Activated B cell treated with CpG ODN at 0.5 μM for 24 hours (primary cell): ENCODE data around the gene PPM1A. TPM values are rescaled to one million over a fixed set of nuclear protein-coding genes. Genes with fewer than 3 reads are reported as not detected.

Experiments used
- ATAC-seq: fragments of 200-7000 bp; cut with Tn5 transposase; one replicate; pipeline ENCODE4 v1.10.0; 2021; ENCODE audit warnings: low read depth, mild to moderate bottlenecking, moderate library complexity
- CTCF ChIA-PET: fragments of 350-600 bp; sonication (Branson Sonifier 250); formaldehyde crosslinking; loops from one replicate; lab custom pipeline; 2021; ENCODE audit warnings: antibody characterized with exemption; lab: Charles Lee
- POLR2A ChIA-PET: fragments of 350-600 bp; sonication (Branson Sonifier 250); formaldehyde crosslinking; loops from one replicate; lab custom pipeline; 2021; ENCODE audit warnings: antibody characterized with exemption; lab: Charles Lee
- DNase-seq: peaks from one replicate; pipeline ENCODE4 v3.0.0; 2022
- H3K27ac Mint-ChIP-seq: one replicate; pipeline ENCODE4 v1.8.0; 2020; ENCODE audit warnings: mixed read lengths
- H3K27me3 Mint-ChIP-seq: one replicate; pipeline ENCODE4 v1.8.0; 2021; ENCODE audit warnings: mixed read lengths
- H3K36me3 Mint-ChIP-seq: one replicate; pipeline ENCODE4 v1.8.0; 2021; ENCODE audit warnings: low read depth, mixed read lengths
- H3K4me1 Mint-ChIP-seq: one replicate; pipeline ENCODE4 v1.8.0; 2021; ENCODE audit warnings: mixed read lengths
- H3K4me3 Mint-ChIP-seq: one replicate; pipeline ENCODE4 v1.8.0; 2020; ENCODE audit warnings: mild to moderate bottlenecking, mixed read lengths
- H3K9me3 Mint-ChIP-seq: one replicate; pipeline ENCODE4 v1.8.0; 2020; ENCODE audit warnings: mixed read lengths
- intact Hi-C: fragments of 100-400 bp; cut with micrococcal nuclease; formaldehyde crosslinking; loops from one replicate; pipeline ENCODE4 v1.15.1; 2024
- total RNA-seq: library from RNA; stranded (reverse); gene quantifications from 2 replicates; pipeline ENCODE4 v1.2.3, GENCODE V29; 2022
- TF ChIP-seq, protein P1 (sequence below): fragments of 200-600 bp; IDR thresholded peaks from one replicate; pipeline ENCODE4 v1.8.0; 2022; ENCODE audit warnings: antibody characterized with exemption, mild to moderate bottlenecking

The PPM1A gene
- total RNA-seq, 1 donor from 2014 or later = 47.5 TPM

DNA sequence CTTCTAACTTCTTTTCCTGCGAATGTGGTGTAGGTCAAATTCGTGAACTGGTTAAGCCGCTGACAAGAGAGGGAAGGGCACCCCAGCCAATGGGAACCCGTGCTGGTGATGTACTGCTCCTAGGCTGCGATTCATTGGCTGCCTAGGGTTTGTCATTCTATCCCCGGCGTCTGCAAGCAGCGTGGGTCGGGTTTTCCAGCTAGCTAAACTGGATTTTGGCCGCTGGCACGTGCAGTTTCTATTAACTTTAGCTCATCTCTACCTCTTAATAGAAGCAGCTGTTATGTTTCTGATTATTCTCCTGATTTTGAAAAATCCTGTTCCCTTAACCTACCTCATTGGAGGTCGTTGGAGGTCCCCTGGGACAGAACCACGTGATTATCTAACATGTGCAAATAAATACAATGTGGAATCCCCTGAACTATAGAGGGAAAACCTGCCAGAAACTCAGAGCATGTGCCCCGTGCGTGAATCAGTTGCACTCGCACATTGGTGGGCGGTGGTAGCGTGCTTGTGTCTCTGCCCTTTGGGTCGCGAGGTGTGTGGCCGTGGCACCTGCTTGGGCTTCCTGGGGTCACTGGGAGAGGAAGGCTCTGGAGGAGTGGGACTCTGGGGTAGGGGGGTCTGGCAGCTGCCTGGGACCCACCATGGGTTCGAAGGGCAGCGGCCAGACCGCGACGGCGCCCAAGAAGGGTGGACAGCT, 876 bp upstream of the PPM1A start:
- intact Hi-C loops = loop anchor here (1.0 to 2.0 kb wide), 12 partner anchors 35 to 1949 kb away; partner anchors contain the start of genes ARID4A, DAAM1, DHRS7 and MNAT1
- ChIA-PET POLR2A (interaction anchor here (0.6 to 3.1 kb wide), 27 partner anchors 19 to 1950 kb away, joined by 3 to 57 read pairs (median 7); partner anchors contain the start of genes ARID4A, DHRS7, JKAMP and KIAA0586), CTCF (interaction anchor here (1.0 to 2.0 kb wide), 3 partner anchors 18 to 83 kb away, joined by 4 to 6 read pairs (median 4); no protein-coding TSS in a partner anchor)
- Mint-ChIP-seq H3K27me3 (peaks cover 2% of the 10 kb centered on the region), H3K27ac (peak overlapping the region; percentile 100), H3K4me3 (peak overlapping the region; percentile 99), H3K9me3 (no peaks in the 10 kb centered on the region), H3K36me3 (peaks cover 9% of the 10 kb centered on the region), H3K4me1 (peaks cover 53% of the 10 kb centered on the region)
- TF ChIP-seq, protein P1, sequence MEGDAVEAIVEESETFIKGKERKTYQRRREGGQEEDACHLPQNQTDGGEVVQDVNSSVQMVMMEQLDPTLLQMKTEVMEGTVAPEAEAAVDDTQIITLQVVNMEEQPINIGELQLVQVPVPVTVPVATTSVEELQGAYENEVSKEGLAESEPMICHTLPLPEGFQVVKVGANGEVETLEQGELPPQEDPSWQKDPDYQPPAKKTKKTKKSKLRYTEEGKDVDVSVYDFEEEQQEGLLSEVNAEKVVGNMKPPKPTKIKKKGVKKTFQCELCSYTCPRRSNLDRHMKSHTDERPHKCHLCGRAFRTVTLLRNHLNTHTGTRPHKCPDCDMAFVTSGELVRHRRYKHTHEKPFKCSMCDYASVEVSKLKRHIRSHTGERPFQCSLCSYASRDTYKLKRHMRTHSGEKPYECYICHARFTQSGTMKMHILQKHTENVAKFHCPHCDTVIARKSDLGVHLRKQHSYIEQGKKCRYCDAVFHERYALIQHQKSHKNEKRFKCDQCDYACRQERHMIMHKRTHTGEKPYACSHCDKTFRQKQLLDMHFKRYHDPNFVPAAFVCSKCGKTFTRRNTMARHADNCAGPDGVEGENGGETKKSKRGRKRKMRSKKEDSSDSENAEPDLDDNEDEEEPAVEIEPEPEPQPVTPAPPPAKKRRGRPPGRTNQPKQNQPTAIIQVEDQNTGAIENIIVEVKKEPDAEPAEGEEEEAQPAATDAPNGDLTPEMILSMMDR = no peak
- DNase-seq = peak; percentile 59
- ATAC-seq = peak; percentile 64

DNA sequence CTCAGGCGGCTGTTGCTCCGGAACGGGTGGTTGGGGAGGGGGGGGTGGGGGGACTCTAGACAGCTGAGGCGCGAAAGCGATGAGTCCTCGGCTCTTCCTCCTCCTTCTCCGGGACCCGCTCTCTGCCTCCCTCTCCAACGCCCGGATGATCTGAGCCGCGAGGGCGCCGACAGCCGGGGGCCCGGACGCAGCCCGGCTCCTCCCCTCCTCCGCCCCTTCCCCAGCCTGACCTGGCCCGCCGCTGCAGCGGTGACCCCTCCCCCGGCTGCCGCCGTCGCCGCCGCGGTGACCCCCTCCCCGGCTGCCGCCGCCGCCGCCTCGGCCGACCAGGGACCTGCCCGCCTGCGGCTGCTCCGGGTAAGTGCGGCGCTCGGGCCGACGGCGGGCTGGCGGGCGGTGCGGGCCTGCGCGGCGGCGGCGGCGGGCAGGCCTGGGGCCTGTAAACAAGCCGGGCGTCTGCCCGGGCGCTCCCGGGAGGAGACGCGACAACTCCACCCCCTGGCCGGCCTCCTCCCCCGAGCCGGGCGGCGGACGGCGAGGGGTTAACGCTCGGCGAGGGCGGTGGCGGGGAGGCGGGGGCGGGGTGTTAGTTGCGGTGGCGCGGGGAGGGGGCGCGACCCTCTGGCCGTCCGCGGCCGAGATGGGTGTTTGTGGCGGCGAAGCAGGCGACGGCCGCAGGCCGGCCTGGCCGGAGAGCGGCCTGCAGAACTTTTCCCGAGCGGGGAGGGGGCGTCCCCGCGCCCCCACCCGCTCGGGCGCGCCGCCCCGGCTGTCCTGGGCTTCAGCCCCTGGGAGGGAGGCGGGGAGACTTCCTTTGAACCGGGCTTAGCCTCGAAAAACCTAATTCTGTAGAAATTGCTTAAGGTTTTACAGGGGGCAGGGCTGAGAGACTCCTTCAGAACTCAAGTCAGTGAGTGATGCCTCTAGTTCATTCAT, 568 bp downstream of the PPM1A start:
- ATAC-seq (peak; percentile 31), DNase-seq (peak; percentile 65)
- H3K27ac Mint-ChIP-seq = peak overlapping the region; percentile 80
- peaks cover 58% of the 10 kb centered on the region for H3K4me1 Mint-ChIP-seq
- intact Hi-C loops = loop anchor here (1.0 to 5.0 kb wide), 10 partner anchors 17 to 1951 kb away; partner anchors contain the start of genes ARID4A, JKAMP, L3HYPDH and PCNX4
- H3K36me3 Mint-ChIP-seq = peaks cover 9% of the 10 kb centered on the region
- no peaks in the 10 kb centered on the region for H3K9me3 Mint-ChIP-seq
- peaks cover 2% of the 10 kb centered on the region for H3K27me3 Mint-ChIP-seq
- TF ChIP-seq, protein P1 = no peak
- peak overlapping the region; percentile 99 for H3K4me3 Mint-ChIP-seq
- CTCF ChIA-PET = interaction anchor here (0.7 to 2.0 kb wide), 6 partner anchors 17 to 285 kb away, joined by 3 to 7 read pairs (median 4); no protein-coding TSS in a partner anchor
- POLR2A ChIA-PET = interaction anchor here (0.5 to 3.1 kb wide), 46 partner anchors 8 to 1952 kb away, joined by 3 to 57 read pairs (median 6); partner anchors contain the start of genes ARID4A, DAAM1, DHRS7 and JKAMP

DNA sequence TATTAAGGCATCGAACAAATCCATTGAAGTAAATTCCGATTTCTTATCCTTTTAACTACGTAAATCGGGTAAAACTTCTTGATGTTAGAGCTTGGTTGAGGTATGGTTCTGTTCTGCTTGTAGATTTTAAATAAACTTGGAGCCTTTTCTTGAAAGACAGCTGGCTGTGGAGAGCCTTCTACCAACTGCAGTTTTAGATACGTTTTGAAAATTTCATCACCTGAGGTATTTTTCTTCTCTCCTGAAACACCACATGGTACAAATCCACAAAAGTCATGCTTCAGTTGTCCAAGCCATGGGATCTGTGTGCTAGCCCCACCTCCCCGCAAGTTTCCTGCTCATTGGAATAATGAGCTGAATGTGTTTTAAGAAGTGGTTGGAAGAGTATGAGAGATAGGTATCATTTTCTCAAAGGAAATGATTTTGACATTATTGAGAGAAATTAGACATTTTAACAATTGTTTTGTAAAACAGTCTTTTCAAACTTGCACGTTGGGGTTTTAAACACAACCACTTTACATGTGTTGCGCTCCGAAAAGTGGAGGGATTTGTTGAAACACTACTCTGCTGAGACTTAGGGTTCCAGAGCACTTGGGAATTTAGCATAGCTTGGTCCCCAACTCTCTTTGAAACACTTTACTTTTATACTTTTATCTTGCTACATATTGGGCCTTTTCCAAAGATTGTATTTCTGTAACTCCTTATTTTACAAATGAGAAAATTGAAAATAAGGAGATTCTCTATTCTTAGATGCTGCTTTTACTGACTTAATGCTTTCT, 1.4 kb downstream of the PPM1A start:
- H3K27ac Mint-ChIP-seq = peak overlapping the region; percentile 80
- intact Hi-C loops = loop anchor here (5.0 kb wide), 1 partner anchor 37 kb away; no protein-coding TSS in a partner anchor
- TF ChIP-seq, protein P1 = no peak
- no peak for ATAC-seq
- H3K9me3 Mint-ChIP-seq = no peaks in the 10 kb centered on the region
- CTCF ChIA-PET = interaction anchor here (1.3 to 2.0 kb wide), 2 partner anchors 16 to 81 kb away, joined by 3 to 7 read pairs; no protein-coding TSS in a partner anchor
- H3K4me3 Mint-ChIP-seq = peak overlapping the region; percentile 88
- peaks cover 9% of the 10 kb centered on the region for H3K36me3 Mint-ChIP-seq
- no peak for DNase-seq
- H3K4me1 Mint-ChIP-seq = peaks cover 60% of the 10 kb centered on the region
- POLR2A ChIA-PET = interaction anchor here (0.7 to 1.1 kb wide), 2 partner anchors 16 to 68 kb away, joined by 3 to 4 read pairs; no protein-coding TSS in a partner anchor
- H3K27me3 Mint-ChIP-seq = peaks cover 2% of the 10 kb centered on the region

DNA sequence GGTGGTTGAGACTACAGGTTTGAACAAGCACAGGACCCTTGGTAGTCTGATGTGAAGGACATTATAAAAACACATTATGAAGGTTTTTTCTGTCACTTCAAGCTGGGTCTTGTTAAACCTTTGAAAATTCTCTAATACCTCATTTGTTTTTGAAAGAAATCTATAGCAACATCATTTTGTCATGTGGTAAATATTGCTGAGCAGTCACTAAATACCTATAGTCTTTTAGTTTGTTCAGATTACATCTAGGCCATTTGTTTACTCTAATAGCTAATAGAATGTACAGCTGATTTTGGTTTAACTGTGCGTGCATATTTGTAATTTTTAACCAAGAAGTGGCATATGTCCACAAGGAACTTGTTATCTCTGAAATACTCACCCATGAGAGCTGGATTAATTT, 2.9 kb downstream of the PPM1A start:
- H3K27ac Mint-ChIP-seq = peak overlapping the region; percentile 6
- peak overlapping the region; percentile 58 for H3K4me3 Mint-ChIP-seq
- TF ChIP-seq, protein P1 = no peak
- no peak for ATAC-seq
- POLR2A ChIA-PET = no interaction called here
- peaks cover 11% of the 10 kb centered on the region for H3K36me3 Mint-ChIP-seq
- H3K27me3 Mint-ChIP-seq = peaks cover 2% of the 10 kb centered on the region
- CTCF ChIA-PET = interaction anchor here (2.0 to 5.4 kb wide), 2 partner anchors 13 to 80 kb away, joined by 7 to 22 read pairs; no protein-coding TSS in a partner anchor
- H3K4me1 Mint-ChIP-seq = peaks cover 66% of the 10 kb centered on the region
- H3K9me3 Mint-ChIP-seq = no peaks in the 10 kb centered on the region
- DNase-seq = no peak
- intact Hi-C loops = loop anchor here (5.0 kb wide), 1 partner anchor 35 kb away; no protein-coding TSS in a partner anchor
